HEK293T (cell line): ENCODE data around the gene CAMK1D.

Source experiments
- CTCF ChIA-PET: fragments of 350-600 bp; formaldehyde crosslinking; extraction: SDS; loops from one replicate; lab custom pipeline; 2021; ENCODE audit warnings: antibody characterized with exemption, inconsistent platforms; lab: Yijun Ruan, JAX
- POLR2A ChIA-PET: fragments of 350-600 bp; formaldehyde crosslinking; extraction: SDS; loops from one replicate; lab custom pipeline; 2020; ENCODE audit warnings: antibody characterized with exemption, inconsistent platforms; lab: Yijun Ruan, JAX
- DNase-seq: peaks from one replicate; pipeline ENCODE4 v3.0.0; 2012; ENCODE audit warnings: mixed read lengths; ENCODE audit errors: extremely low spot score
- ARNT ChIP-seq: fragments of 450-650 bp; IDR thresholded peaks from 2 replicates; pipeline ENCODE4 v1.6.1; 2017; ENCODE audit warnings: mild to moderate bottlenecking
- BHLHE40 ChIP-seq: fragments of 450-650 bp; IDR thresholded peaks from 2 replicates; pipeline ENCODE4 v1.6.1; 2016; ENCODE audit warnings: mild to moderate bottlenecking, moderate library complexity, borderline replicate concordance
- CTBP1 ChIP-seq: fragments of 450-650 bp; IDR thresholded peaks from 2 replicates; pipeline ENCODE4 v1.6.1; 2016; ENCODE audit warnings: borderline replicate concordance
- ELF4 ChIP-seq: fragments of 450-650 bp; IDR thresholded peaks from 2 replicates; pipeline ENCODE4 v1.6.1; 2017; ENCODE audit warnings: antibody characterized with exemption
- FOXA1 ChIP-seq: fragments of 450-650 bp; IDR thresholded peaks from 2 replicates; pipeline ENCODE4 v1.6.1; 2016; ENCODE audit warnings: mild to moderate bottlenecking
- FOXK2 ChIP-seq: fragments of 450-650 bp; IDR thresholded peaks from 2 replicates; pipeline ENCODE4 v1.6.1; 2016; ENCODE audit warnings: mild to moderate bottlenecking
- FOXM1 ChIP-seq: fragments of 450-650 bp; IDR thresholded peaks from 2 replicates; pipeline ENCODE4 v1.6.1; 2017; ENCODE audit warnings: mild to moderate bottlenecking, borderline replicate concordance
- HDGF ChIP-seq: fragments of 450-650 bp; IDR thresholded peaks from 2 replicates; pipeline ENCODE4 v1.6.1; 2017; ENCODE audit warnings: antibody characterized with exemption, borderline replicate concordance
- L3MBTL2 ChIP-seq: fragments of 450-650 bp; conservative IDR thresholded peaks from 2 replicates; pipeline ENCODE4 v1.6.1; 2016; ENCODE audit warnings: mild to moderate bottlenecking
- LEF1 ChIP-seq: fragments of 450-650 bp; IDR thresholded peaks from 2 replicates; pipeline ENCODE4 v1.6.1; 2017; ENCODE audit warnings: mild to moderate bottlenecking, borderline replicate concordance
- NFRKB ChIP-seq: fragments of 450-650 bp; IDR thresholded peaks from 2 replicates; pipeline ENCODE4 v1.6.1; 2016; ENCODE audit warnings: mild to moderate bottlenecking, moderate library complexity
- SP1 ChIP-seq: fragments of 450-650 bp; IDR thresholded peaks from 2 replicates; pipeline ENCODE4 v1.6.1; 2017
- SUZ12 ChIP-seq: fragments of 450-650 bp; IDR thresholded peaks from 2 replicates; pipeline ENCODE4 v1.6.1; 2016; ENCODE audit warnings: mild to moderate bottlenecking
- TARDBP ChIP-seq: fragments of 450-650 bp; IDR thresholded peaks from 2 replicates; pipeline ENCODE4 v1.6.1; 2016
- ZNF384 ChIP-seq: fragments of 450-650 bp; IDR thresholded peaks from 2 replicates; pipeline ENCODE4 v1.6.1; 2016
- TF ChIP-seq, protein P1 (sequence below): fragments of 450-650 bp; IDR thresholded peaks from 2 replicates; pipeline ENCODE4 v1.6.1; 2016

CAMK1D gene

DNA sequence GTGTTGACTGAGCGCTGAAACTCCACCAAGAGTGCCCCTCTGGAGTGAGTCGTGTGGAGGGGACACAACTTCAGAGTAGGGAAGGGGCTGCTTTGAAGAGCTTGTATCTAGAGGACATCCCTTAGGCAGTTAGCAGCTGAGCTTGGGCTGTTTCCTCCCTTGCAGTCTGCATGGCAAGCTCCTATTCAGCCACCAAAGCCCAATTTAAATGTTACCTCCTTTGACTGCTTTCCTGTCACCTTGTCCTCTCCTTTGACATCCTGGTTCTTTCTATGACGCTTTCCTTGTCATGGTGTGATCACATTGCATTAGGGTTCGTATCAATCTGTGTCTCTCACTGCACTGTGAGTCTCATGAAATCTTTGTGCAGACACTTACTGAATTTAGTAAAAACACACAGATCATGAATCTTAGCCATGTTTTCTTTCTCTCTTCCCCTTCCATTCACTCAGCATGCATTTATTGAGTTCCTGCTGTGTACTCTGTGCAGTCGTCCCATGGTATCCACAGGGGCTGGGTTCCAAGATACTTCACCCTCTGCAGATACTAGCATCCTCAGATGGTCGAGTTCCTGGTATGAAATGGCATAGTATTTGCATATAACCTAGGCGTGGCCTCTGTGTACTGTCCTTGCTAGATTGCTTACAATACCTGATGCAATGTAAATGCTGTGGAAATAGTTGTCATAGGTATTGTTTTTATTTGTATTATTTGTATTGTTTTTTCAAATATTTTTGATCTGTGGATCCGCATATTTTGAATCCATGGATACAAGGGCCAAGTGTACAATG, 423.6 kb downstream of the CAMK1D start:
- CTCF ChIA-PET = interaction anchor here (0.6 to 2.0 kb wide), 3 partner anchors 9 to 458 kb away, joined by 3 to 8 read pairs (median 3); no protein-coding TSS in a partner anchor
- no peak for DNase-seq
- no peak for TF ChIP-seq ARNT
- no peak for TF ChIP-seq ZNF384
- no peak for TF ChIP-seq CTBP1
- no peak for TF ChIP-seq L3MBTL2
- no peak for TF ChIP-seq BHLHE40
- no peak for TF ChIP-seq FOXA1
- TF ChIP-seq SP1 = no peak
- TF ChIP-seq, protein P1, sequence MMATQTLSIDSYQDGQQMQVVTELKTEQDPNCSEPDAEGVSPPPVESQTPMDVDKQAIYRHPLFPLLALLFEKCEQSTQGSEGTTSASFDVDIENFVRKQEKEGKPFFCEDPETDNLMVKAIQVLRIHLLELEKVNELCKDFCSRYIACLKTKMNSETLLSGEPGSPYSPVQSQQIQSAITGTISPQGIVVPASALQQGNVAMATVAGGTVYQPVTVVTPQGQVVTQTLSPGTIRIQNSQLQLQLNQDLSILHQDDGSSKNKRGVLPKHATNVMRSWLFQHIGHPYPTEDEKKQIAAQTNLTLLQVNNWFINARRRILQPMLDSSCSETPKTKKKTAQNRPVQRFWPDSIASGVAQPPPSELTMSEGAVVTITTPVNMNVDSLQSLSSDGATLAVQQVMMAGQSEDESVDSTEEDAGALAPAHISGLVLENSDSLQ = no peak
- no peak for TF ChIP-seq SUZ12
- TF ChIP-seq HDGF = no peak
- TF ChIP-seq NFRKB = no peak
- TF ChIP-seq FOXM1 = no peak
- no peak for TF ChIP-seq TARDBP
- no peak for TF ChIP-seq ELF4
- no peak for TF ChIP-seq LEF1
- POLR2A ChIA-PET = no interaction called here

GRCh38 chr10:12774204-12774894, 425.0 kb downstream of the CAMK1D start:
- DNase-seq = no peak

GRCh38 chr10:12777840-12778585, 428.7 kb downstream of the CAMK1D start:
- ChIA-PET CTCF (interaction anchor here (1.0 kb wide), 1 partner anchor 297 kb away, joined by 3 read pairs; no protein-coding TSS in a partner anchor), POLR2A (no interaction called here)
- no peak for DNase-seq
- no peak for TF ChIP-seq FOXM1
- no peak for TF ChIP-seq L3MBTL2
- no peak for TF ChIP-seq BHLHE40
- no peak for TF ChIP-seq FOXA1
- TF ChIP-seq HDGF = no peak
- no peak for TF ChIP-seq ZNF384
- TF ChIP-seq LEF1 = no peak
- TF ChIP-seq ARNT = no peak
- no peak for TF ChIP-seq SUZ12
- no peak for TF ChIP-seq NFRKB
- no peak for TF ChIP-seq TARDBP
- no peak for TF ChIP-seq FOXK2
- TF ChIP-seq ELF4 = no peak
- TF ChIP-seq, protein P1 = no peak
- no peak for TF ChIP-seq CTBP1
- TF ChIP-seq SP1 = no peak

More at GRCh38 chr10:12774204-12774894, 425.0 kb downstream of the CAMK1D start:
- TF ChIP-seq HDGF (no peak), ELF4 (no peak), FOXA1 (no peak), ZNF384 (no peak), FOXK2 (no peak)
- CTCF ChIA-PET = interaction anchor here (2.0 kb wide), 1 partner anchor 8 kb away, joined by 8 read pairs; no protein-coding TSS in a partner anchor
- POLR2A ChIA-PET = interaction anchor here (1.1 kb wide), 1 partner anchor 9 kb away, joined by 3 read pairs; no protein-coding TSS in a partner anchor

DNA sequence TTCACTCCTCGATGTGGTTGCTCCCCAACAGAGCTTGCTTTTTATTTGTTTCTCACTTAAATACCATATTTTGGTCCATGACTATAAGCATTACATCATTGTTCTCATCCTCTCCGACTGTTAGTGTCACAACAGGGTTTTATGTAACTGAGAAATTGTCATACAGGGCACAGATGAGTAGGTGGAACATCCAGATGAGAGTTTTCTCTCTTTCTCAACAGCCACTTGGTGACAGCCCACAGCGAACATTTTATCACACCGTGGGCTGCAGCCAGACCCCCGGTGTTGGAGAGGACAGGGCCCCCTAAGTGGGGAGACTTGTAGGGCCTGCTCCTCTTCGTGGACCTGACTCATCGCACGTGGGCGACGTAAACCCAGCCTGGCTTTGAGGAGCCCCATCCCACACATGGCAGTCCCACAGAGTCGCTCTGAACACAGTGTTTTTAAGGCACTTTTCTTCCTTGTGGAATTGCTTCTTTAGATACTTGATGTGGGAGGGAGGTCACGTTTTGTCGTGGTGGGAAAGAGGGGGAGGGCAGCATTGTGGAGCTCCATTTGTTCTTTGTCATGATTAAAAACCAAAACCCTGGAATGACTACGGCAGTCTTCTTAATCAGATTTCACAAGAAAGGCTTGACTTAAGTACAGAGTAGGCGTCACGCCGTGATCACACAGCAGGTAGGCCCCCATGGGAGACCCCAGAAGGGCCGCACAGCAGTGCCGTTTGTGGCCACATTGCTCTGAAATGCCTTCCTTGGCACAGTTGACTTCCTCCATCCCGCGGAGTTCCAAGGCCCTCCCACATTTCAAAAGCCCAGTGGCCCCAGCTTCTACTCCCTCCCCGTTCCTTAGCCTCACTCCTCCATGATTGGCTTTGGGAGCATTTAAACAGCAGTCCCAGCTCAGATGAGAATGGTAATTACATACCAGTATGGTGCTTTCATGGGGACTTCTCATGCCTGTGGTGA, 431.6 kb downstream of the CAMK1D start:
- DNase-seq = no peak
- POLR2A ChIA-PET = no interaction called here
- CTCF ChIA-PET = interaction anchor here (0.6 to 1.5 kb wide), 3 partner anchors 15 to 294 kb away, joined by 4 to 12 read pairs (median 5); no protein-coding TSS in a partner anchor
- TF ChIP-seq LEF1 (no peak), TARDBP (no peak), SP1 (no peak), ARNT (no peak), CTBP1 (no peak), SUZ12 (no peak), FOXM1 (no peak), ZNF384 (no peak), L3MBTL2 (no peak), HDGF (no peak), ELF4 (no peak), BHLHE40 (no peak), FOXK2 (no peak), FOXA1 (no peak)
- TF ChIP-seq, protein P1 = no peak
